ENCODE data around the gene MRPL27.

The MRPL27 gene

GRCh38 chr17:50360486-50361115 is 12.4 kb downstream of the MRPL27 start:
- DNase-seq (ENCODE audit: low spot score) = no peak

DNA sequence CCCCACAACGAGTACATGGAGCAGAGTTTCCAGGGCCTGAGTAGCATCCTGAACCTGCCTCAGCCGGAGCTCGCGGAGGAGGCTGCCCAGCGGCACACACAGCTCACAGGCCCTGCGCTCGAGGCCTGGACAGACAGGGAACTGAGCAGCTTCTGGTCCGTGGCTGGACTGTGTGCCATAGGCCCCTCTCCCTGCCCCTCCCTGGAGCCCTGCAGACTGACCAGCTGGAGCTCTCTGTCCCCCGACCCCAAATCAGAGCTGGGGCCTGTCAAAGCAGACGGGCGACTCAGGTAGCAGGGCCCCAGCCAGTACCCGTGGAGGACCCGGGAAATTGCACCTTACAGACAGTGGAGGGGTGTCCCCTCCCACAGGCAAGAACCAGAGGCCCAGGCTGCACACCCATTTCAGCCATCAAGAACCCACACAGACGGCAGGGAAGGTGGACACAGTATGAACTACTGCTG is 13.0 kb downstream of the MRPL27 start:
- DNase-seq (ENCODE audit: low spot score) = no peak

DNA sequence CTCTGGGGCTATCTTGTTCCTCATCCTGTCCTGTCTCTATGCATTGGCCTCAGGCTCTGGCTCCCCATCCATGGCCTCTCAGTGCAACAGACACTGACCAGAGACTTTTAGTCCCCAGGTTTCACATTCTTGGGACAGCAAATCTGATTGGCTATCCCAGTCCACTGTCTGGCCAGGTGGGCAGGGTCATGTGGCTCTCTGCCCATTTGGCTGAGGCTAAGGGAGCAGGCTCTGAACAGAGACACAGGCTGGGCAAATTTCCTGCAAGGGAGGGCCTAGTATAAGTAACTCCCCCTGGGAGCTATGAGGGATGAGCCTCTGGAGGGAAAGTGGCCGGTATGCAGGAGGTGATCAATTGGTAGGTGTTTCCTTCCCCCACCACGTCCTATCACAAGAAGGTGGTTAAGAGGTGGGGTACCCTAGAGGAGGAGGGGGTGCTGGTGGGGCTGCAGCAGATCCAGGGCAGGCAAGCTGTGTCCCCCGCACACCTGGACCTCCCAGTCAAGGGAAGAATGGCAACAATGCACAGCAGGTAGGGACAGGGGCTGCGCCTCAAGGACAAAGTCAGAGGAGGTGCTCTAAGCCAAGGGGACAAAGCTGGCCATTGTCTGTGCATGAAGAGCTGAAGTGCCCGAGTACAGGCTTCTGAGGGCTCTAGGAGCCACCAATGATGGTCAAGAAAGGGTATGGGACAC is 13.8 kb downstream of the MRPL27 start:
- DNase-seq (ENCODE audit: low spot score) = no peak

DNA sequence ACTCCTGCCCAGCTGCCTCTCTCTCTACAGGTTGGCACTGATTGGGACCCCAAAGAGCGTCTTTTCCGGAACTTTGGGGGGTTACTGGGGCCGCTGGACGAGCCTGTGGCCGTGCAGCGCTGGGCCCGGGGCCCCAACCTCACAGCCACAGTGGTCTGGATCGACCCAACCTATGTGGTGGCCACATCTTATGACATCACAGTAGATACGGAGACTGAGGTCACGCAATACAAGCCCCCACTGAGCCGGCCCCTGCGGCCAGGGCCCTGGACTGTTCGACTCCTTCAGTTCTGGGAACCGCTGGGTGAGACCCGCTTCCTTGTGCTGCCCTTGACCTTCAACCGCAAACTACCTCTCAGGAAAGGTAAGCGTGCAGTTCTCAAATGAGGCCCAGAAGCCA is 14.8 kb downstream of the MRPL27 start:
- no peak for DNase-seq (ENCODE audit: low spot score)

- no peak for DNase-seq (ENCODE audit: low spot score)
Observed at GRCh38 chr17:50356892-50357510, 16.0 kb downstream of the MRPL27 start.

GRCh38 chr17:50356418-50356817 is 16.6 kb downstream of the MRPL27 start:
- no peak for DNase-seq (ENCODE audit: low spot score)

DNA sequence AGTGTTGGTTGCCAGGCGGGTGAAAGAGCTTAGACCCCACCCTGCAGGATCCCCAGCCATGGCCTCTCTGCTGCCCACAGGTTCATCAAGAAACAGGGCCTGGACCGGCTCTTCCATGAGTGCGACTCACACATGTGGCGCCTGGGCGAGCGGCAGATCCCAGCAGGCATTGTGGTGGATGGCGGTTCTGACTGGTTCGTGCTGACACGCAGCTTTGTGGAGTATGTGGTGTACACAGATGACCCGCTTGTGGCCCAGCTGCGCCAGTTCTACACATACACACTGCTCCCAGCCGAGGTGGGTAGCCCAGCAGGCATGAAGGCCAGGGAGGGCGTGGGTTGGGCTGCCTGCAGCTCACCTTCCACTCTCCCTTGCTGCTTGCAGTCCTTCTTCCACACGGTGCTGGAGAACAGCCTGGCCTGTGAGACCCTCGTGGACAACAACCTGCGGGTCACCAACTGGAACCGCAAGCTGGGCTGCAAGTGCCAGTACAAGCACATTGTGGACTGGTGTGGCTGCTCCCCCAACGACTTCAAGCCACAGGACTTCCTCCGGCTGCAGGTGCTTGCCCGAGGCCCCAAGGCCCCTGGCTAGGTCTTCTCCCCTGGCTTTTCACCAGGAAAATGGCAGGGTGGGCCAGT is 17.2 kb downstream of the MRPL27 start:
- no peak for DNase-seq (ENCODE audit: low spot score)

GRCh38 chr17:50355336-50355700 is 17.7 kb downstream of the MRPL27 start:
- DNase-seq (ENCODE audit: low spot score) = no peak

DNA sequence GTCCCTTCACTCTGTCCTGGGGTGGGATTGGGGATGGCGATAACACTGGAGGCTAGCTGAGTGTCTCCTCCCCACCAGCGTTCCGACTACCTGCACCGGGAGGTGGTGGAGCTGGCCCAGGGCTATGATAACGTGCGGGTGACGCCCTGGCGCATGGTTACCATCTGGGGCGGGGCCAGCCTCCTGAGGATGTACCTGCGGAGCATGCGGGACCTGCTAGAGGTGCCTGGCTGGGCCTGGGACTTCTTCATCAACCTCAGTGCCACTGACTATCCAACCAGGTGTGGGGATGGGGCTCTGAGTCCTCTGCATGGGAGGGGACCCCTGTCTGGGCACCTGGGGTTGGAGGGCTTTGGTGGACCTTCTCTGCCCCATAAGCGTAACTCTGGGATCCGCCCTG is 18.2 kb downstream of the MRPL27 start:
- no peak for DNase-seq (ENCODE audit: low spot score)

- DNase-seq (ENCODE audit: low spot score) = no peak
Observed at GRCh38 chr17:50354198-50354597, 18.8 kb downstream of the MRPL27 start.

DNA sequence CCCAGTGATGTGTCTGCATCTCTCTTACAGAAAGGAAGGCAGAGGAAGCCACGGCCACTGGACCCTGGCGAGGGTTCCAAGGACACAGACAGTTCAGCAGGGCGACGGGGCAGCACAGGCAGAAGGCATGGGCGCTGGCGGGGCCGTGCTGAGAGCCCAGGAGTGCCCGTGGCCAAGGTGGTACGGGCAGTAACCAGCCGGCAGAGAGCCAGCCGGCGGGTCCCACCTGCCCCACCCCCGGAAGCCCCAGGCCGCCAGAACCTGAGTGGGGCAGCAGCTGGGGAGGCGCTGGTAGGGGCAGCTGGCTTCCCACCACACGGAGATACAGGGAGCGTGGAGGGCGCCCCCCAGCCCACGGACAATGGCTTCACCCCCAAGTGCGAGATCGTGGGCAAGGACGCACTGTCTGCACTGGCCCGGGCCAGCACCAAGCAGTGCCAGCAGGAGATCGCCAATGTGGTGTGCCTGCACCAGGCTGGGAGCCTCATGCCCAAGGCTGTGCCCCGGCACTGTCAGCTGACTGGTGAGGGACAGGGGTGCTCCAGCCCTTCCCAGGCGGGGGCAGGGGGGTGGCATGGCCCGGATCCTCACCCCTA is 19.3 kb downstream of the MRPL27 start:
- no peak for DNase-seq (ENCODE audit: low spot score)

- no peak for DNase-seq (ENCODE audit: low spot score)
Observed at GRCh38 chr17:50352693-50353599, 20.0 kb downstream of the MRPL27 start.

- DNase-seq (ENCODE audit: low spot score) = no peak
Observed at GRCh38 chr17:50352072-50352692, 20.8 kb downstream of the MRPL27 start.

GRCh38 chr17:50350733-50351132 is 22.3 kb downstream of the MRPL27 start:
- no peak for DNase-seq (ENCODE audit: low spot score)

DNA sequence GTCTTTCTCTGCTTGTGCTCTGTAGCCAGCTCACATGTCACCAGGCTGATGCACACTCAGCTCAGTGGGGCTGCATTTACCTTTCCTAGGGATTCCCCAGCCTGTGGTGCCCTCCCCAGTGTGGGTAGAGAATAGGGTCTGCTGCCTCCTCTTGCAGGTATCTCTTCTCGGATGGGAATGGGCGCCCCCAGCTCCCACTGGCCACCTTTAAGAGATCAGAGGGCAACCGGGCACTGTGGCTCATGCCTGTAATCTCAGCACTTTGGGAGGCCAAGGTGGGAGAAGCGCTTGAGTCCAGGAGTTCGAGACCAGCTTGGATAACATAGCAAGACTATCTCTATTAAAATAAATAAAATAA is 23.8 kb downstream of the MRPL27 start:
- no peak for DNase-seq (ENCODE audit: low spot score)

DNA sequence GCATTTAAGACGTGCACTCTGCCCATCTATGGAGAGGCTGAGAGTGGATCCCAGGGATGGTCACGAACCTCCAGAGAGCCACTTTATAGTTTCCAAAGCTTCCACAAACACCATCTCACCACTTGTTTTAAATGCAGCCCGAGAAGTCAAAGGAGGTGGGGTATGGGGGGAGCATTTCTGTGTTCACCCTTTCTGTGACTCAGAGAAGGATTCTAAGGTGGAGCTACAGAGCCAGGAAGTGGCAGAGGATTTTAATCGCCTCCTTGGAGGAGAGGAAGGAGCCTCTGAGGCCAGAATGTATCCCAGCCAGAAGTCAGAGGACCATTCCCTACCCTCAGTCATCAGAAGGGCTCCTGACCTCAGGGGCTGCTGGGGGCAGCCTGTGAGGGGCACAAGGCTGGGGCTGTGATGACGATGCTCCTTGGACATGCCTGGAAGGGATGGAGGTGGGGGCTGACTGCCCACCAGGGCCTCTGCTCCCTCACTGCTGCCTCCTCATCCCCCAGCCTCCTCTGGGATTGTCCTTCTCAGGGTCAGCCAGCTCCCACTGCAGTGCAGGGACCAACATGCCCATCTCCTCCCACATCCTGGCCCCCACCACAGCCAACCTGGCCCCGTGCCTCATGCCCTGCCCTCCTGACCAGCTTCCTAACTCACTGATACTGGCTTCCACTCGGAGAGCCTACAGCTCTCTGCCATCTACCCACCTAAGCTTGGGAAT is 24.3 kb downstream of the MRPL27 start:
- DNase-seq (ENCODE audit: low spot score) = no peak

DNA sequence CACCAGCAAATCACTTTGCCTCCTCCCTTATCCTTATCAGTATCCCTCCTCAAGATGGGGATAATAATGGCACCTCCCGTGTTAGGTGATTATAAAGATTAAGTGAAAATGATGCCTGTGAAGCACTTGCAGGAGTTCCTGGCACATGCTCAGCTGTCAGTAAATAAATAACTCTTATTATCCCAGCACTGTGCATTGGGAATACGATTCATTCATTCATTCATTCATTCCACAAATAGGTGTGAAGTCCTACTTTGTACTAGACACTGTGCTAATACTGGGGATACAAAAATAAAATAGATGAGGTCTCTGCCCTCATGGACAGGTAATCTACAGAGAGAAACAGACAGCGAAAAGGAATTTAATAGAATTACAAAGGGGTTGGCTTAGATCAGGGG is 25.1 kb downstream of the MRPL27 start:
- no peak for DNase-seq (ENCODE audit: low spot score)

- DNase-seq (ENCODE audit: low spot score) = no peak
Observed at GRCh38 chr17:50347117-50347893, 25.7 kb downstream of the MRPL27 start.

DNA sequence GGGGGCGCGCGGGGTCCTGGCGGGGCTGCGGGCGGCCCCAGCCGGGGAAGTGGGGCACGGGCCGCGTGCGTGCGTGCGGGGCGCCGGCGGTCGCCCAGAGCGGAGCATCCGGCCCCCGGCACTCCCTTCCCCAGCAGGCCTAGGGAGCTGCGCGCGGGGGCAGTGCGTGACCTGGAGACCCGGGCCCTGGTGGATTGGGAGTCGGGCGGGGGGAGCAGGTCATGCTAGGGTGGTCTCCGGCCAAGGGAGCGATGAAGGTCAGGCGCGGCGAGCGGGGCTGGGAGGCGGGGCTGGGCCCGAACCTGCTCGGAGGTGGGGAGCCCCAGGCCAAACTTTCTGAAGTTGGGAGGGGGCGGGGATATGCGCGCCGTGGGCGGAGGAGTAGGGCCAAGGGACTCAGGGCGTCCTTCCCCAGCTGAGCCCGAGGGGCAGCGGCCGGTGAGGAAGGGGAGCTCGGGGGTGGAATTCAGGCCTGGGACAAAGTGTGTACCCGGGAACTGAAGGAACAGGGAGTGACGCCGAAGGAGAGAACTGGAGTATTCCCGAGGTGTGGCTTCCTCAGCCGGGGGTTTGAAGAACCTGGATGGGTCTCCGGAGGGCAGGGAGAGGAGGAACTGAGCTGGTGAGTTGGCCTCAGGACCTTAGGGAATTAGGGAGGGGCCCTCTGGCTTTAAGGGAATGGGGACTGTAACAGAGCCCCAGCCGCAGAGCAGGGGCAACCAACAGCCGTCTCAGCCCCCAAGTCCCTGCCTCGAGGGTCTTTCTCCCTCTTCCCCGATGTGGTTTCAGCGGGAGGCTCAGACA is 26.5 kb downstream of the MRPL27 start:
- no peak for DNase-seq (ENCODE audit: low spot score)
